GM19238 (cell line): ENCODE data around the gene MEIS2.

ENCODE experiments used
- DNase-seq: peaks from one replicate; pipeline ENCODE4 v3.0.0; 2011; ENCODE audit warnings: low spot score; ENCODE audit not compliant: insufficient read length

Gene MEIS2

DNA sequence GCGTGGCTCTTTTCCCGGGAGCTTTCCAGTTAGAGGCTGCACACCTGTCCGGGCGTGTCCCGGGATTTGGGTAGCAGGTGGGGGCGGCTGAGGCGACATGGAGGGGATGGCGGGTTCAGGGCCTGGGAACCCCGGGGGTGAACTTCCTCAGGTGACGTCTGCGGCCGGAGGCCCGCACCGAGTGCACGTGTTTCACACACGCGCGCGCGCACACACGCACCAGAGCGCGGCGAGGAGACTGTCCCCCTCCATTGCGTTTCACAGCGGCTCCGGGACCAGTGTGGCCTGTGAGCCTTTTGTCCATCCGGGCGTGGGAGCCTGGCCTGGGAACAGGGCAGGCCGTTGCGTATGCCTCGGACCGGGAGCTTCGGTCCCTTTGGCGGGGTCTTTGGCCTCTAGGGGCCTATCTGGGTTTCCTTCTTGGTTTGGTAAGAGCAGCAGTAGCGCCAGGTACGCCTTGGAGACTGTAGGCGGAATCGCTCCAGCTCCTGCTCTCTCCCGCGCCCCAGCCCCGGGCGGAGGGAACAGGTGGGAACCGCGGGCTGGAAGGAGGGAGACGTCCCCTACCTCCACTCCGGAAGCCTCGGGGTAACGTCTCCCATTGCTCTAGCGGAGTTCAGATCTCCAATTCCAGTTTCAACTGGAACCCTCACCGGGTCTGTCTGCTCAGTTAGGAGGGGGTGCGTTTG is 220.0 kb downstream of the MEIS2 start:
- no peak for DNase-seq

DNA sequence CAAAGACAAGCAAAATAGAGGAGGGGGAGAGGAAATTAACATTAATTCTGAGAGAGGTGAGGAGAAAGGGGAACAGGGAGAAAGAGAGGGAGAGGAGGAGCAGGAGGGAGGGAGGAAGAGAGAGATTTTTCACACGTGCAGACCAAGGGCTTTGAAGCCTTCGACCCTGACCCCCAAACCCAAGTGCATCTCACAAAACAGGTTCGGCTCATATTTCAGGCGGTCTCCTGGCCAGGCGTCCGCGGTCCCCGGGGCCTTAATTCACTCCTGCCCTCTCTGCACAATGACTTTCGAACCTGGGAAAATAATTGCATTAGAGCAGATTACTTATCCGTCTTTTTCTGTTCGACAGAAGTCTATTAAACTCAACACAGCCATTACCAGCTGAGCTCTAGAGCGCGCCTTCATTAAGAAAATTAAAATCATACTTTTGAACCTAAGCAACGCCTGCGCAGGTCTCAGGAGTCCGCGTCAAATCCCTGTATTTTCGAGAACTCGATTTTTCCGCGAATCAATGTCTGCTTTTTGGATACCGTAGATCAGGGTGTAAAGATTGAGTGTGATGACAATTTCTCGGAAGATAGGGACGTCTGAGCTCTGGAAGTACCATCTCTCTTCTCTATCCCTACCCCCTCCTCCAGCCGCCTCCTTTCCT is 220.7 kb downstream of the MEIS2 start:
- no peak for DNase-seq

DNA sequence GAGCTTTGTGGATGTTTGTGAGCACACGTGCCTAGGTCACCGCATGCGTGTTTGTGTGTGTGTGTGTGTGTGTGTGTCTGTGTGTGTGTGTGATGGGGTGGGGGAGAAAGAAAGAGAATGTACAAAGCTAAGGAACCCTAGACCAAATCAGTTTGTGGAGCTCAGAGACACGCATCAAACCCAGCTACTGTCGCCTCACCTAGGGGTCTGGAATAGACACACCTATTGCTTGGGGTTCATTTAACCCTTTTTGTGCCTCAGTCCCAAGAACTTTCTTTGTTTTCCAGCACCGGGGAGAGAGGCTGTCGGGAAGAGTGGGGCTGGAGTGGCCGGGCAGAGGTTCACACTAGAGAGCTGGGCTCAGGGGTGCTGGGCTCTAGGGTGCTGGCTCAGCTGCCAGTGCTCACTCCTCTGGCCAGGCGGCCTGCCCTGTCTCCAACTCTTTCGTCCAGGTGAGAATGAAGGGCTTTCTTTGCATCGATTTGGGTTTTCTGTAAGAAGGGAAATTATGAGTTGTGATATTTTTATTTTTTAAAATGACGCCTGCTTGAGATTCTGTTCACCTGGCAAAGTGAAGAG is 221.6 kb downstream of the MEIS2 start:
- no peak for DNase-seq

DNA sequence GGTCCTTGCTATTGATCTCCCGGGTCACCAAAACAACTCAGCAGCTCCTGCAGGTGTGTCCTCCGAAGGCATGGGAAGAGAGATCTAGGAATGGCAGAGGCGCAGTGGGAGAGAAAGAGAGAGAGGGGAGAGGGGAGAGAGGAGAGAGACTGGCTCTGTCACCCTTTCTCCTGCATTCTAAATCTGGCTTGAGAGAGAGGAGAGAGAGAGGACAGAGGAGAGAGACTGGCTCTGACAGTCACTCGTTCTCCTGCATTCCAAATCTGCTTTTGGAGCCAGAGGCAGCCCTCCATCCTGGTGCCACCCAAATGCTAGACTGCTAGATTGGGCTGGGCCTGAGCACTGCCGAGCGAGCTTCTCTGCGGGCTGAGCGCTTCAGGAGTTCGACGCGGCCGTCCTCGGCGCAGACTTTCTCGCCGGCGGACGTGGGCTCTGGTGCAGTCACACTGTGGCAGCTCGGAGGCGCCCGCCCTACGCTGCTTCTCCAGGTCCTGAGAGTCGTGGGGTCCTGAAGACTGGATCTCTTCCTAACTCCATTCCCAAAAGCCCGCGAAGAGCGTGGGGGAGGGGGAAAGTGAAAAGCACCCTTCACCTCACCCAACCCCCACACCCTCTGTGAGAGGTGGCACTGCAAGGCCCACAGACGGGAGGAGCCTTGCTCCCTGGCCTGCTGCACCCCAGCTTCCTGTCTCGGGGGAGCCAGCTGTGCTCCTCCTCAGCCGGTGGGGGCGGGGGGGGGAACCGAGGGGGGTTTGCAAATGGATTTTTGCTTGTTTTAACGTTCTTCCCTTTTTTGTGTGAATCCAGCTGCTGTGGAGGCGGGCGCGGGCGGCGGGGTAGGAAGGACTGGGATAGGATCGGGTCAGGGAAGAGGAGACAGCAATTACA is 222.3 kb downstream of the MEIS2 start:
- DNase-seq: no peak

DNA sequence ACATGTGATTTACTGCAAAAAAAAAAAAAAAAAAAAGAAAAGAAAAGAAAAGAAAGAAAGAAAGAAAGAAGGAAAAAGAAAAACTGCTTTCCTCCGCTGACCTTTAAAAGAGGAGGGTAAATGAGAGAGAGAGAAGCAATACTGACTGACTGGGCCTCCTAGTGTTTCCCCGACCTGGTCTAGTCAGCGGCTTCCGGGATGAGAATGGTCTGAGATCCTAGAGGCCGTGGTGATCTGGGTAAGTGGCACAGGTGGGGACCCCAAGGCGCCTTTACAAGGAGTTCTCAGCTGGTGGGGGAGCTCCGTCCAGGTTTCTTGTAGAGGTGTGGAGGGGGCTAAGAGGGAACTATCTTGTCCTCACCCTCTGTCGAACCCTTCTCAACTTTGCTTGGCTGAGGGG is 223.1 kb downstream of the MEIS2 start:
- no peak for DNase-seq

DNA sequence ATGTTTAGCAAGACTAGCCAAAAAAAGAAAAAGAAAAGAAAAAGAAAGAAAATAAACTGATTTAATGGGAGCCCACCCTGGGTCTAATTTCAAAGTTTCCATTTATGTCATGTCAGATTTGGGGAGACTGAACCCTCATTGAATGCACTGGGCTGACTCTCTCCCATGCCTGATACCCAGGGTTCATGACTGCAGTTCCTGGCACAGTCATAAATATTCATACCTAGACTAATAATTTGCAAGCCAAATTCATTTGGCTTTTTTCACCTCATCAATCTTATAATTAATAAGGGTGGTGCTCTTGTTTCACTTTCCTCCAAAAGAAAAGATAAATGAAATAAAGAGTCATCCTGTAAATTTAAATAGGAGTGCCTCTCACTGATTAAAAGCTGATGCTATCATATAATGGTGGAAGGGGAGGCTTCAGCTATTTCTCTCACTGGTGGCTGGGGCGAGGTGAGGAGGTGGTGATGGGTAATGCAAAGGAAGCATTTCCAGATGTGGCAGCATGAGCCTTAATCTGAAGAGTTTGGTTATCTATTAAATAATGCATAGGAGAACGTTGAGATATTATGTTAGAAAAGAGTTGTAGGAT is 224.5 kb downstream of the MEIS2 start:
- no peak for DNase-seq

DNA sequence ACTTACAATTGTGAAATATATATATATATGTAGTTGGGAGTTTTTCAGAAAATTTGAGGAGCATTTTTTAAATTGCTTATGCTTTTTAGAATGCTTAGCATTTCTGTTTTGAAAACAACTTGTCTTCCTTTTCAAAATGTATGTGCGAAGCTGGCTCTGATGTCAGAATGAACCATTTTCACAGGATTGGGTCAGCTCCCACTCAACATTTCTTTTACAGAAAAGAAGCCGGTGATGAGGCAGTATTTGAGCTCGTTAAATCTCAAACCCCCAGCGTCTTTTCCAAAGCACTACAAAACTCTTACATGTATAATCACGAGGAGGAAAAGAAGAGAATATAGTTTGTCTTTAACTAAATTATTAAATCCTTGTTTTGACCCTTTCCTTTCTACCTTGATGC is 225.4 kb downstream of the MEIS2 start:
- DNase-seq: no peak

DNA sequence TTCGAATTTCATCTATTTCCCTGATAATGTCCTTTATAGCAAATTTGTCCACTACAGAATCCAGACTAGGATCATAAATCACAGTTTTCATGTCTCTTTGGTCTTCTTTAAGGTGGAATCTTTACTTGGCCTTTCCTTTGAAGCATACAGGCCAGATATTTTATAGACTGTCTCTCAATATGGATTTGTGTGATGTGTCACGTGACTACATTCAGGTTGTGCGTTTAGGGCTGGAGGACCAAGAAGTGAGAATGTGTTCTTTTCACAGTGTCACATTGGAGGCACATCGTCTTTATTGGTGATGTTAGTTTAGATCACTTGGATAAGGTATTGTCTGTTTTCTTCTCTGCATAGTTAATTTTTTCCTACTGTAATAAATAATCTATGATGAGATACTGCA is 232.9 kb downstream of the MEIS2 start:
- DNase-seq: no peak

DNA sequence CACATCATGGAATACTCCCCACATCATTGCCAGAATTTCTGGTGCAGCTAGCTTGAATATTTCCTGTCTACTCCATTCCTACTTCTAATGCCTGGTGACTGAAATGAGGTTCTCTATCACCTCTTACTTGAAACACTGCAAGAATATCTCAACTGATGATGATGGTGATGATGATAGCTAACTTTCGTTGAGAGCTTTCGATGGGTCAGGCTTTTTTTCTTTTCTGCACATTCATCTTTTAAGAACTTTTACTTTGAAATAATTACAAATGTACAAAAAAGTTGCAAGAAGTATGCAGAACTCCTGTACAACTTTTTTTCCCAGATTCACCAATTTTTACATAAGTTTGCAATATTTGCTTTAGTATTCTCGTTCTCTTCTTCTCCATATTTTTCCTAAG is 233.5 kb downstream of the MEIS2 start:
- no peak for DNase-seq

DNA sequence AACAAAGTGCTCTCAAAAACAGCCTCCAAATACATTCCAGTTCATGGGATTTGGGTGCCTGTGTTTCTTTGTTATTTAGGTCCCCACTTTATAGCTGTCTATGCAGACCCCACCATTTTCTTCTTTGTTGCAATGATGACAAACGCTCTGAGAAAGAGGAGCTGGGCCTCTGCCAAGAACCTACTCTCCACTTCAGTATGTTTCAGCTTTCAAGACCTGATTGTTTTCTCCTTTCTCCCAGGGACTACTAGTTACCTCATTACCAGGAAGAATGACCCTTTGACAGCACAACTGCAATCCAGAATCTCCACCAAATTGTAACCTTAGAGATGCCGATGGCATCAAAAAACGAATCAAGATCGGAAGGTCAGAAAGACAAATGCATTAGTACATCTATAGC is 236.8 kb downstream of the MEIS2 start:
- DNase-seq: no peak

DNA sequence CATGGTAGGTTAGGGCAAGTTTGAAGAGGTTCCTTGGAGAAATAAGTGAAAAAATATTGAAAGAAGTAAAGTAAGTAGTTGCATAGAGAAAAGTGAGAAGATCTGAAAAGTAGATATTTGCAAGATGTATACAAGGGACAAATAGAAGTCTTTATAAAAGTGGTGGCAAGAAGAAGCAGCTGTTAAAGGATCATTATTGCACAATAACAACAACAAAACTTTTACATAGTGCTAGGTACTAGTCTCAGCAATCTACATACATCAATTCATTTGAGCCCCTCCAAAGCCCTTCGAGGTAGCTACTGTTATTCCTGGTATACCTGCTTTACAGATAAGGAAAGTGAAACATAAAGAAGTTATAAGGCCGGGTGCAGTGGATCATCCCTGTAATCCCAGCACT is 239.6 kb downstream of the MEIS2 start:
- no peak for DNase-seq

DNA sequence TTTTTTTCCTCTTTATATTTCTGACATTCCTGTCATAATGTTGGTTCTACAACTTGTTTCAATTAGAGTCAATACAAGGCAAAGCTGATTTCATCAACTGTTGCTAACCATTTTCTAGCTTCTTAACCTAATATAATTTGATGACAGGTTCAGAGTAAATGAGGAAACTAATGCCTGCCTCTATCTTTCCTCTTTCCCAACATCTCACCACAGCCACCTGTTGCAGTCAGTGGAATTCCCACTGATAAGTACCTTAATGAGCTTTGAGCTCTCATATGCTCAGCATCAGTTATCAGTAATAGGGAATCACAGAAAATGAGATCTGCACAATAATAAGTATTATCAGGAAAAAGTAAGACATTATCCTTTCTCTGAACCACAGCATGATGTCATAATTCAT is 241.9 kb downstream of the MEIS2 start:
- no peak for DNase-seq

DNA sequence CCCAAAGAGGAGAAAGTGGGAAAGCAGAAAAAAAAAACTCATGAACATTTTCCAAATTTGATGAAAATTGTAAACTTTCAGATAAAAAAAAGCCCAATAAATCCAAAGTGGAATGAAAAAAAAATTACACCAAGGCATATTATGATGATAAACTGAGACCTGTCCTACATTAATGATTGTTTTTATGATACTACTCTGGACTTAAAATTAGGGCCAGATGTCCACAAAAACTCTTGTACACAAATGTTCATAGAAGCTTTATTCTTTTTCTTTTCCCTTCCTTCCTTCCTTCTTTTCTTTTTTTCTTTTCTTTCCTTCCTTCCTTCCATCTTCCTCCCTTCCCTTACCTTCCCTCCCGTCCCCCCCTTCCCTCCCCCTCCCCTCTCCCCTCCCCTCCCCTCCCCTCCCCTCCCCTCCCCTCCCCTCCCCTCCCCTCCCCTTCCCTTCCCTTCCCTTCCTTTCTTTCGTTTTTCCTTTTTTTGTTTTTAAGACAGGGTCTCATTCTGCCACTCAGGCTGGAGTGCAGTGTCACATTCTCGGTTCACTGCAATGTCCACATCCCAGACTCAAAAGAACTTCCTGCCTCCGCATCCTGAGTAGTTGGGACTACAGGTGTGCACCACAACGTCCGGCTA is 243.9 kb downstream of the MEIS2 start:
- no peak for DNase-seq

DNA sequence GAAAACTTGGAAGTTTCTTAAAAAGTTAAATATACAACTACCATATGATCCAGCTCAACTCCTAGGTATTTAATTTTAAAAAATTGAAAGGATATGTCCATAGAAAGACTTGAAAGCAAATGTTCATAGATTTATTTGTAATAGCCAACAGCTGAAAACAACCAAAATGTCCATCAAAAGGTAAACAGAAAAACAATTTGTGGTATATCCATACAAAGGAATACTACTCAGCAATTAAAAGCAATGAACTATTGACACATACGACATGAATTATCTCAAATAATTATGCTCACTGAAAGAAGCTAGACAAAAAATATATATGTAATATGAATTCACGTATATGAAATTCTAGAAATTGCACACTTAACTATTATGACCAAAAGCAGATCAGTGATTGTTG is 249.5 kb downstream of the MEIS2 start:
- DNase-seq: no peak

DNA sequence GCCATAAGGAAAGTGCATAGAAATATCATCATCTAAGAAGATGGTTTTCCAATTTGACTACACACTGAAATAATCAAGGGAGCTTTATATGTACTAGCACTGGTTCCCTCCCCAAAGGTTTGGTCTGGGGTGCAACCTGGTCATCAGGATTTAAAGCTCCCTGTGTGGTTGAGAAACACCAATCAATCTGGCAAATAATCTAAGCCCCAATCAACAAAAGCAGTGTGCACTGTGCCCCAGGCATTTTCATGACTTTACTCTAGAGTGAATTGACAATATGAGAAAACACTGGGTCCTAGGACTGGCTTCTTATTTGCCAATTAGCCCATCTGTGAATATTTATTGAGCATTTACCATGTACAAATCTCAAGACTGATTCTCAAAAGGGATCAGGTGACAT is 255.1 kb downstream of the MEIS2 start:
- DNase-seq: no peak

DNA sequence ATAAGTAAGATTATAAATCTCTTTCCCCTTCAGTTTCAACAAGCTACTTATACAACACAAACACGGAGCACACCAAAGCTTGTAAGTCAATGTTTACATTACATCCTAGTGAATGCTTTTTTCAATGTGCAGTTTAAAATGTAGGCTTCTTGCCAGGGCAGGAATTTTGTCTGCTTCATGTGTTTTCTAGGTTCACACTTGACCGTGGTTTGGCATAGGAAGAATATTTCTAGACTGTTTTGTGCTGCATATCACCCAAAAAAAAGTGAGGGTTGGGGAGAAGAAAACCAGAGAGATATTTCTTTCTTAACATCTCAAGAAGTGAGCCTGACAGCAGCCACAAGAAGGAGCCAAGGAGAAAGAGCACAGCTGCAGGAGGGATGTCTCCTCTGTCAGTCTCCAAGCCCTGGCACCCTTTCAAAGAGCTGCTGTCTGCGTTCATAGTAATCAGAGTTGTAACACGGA is 255.8 kb downstream of the MEIS2 start:
- no peak for DNase-seq

DNA sequence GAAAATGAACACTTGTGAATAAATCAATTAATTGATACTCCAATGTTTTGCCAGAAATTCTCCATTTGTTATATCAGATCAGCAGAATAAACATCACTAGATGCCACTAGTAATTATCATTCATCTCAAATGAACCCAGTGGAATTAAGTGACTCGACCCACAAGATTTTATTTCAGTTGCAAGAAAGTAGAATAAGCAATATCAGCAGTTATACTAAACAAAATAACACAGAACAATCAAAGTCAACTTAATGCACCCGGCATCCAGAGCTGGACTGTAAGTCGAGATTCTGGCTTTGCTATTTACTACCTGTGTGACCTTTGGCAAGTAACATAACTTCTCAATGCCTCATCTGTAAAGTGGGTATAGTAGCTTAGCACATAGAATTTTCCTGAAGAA is 256.5 kb downstream of the MEIS2 start:
- no peak for DNase-seq

DNA sequence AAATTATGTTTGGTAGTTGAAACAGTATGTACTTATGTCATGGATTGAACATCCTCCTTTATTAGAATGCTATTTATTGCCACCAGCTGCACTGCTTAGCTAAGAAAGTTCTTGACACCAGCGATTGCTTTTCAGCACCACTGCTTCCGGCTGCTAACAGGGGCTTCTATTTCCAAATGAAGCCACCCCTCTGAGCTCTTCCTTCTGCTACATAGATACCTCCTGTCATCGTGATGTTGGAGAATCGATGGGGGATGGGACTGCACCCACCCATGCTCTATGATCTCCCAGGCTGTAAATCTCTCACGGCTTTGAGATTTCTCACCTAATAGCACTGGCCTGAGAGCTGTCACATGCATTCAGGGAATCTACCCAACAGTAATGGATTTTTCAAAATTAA is 259.2 kb downstream of the MEIS2 start:
- DNase-seq: no peak
